K562 (cell line): ENCODE results near the gene RNF114. TPM values are rescaled to one million over a fixed set of nuclear protein-coding genes. Genes with fewer than 3 reads are reported as not detected.

Experiments used
- REST ChIP-seq, 2 experiments: fragments of 450-650 bp; formaldehyde crosslinking in 1 of 2; IDR thresholded peaks; 2 replicates each; pipeline versions ENCODE4 v1.4.0 to v1.6.1; 2014 to 2020; ENCODE audit warnings: mild to moderate bottlenecking in 2 of 2, borderline replicate concordance in 1 of 2, low read depth in 1 of 2
- RNF219 ChIP-seq: fragments of 250-450 bp; sonication (Bioruptor Pico); IDR thresholded peaks from 2 replicates; pipeline ENCODE4 v1.5.0; 2022; ENCODE audit warnings: mild to moderate bottlenecking
- ZBTB2 ChIP-seq: fragments of 450-650 bp; IDR thresholded peaks from 2 replicates; pipeline ENCODE4 v1.6.1; 2016; ENCODE audit warnings: antibody characterized with exemption
- ZNF232 ChIP-seq: sonication (generic); formaldehyde crosslinking; IDR thresholded peaks from 2 replicates; pipeline ENCODE4 v1.8.0; 2022; ENCODE audit warnings: mild to moderate bottlenecking, missing genetic modification reagents
- ZNF445 ChIP-seq: fragments of 250-450 bp; sonication (Bioruptor Pico); IDR thresholded peaks from 2 replicates; pipeline ENCODE4 v1.4.0; 2020; ENCODE audit warnings: low read depth, mild to moderate bottlenecking, moderate library complexity
- polyA plus RNA-seq, 8 experiments: library from polyadenylated mRNA; depleted of rRNA in 4 of 8; stranded (reverse) in 5 of 8; unstranded in 3 of 8; fragments of >200 nt; fragmentation: Nextera tagmentation in 2 of 8; fragmentation: Illumina TruSeq in 1 of 8; extraction: Ambion mirVana in 2 of 8; extraction: Trizol in 1 of 8; gene quantifications; 2 replicates each; pipeline versions ENCODE4 v1.2.1 to v1.2.3, GENCODE V29; 2011 to 2014; ENCODE audit warnings: inconsistent platforms in 1 of 8, missing spikeins in 1 of 8
- total RNA-seq, 7 experiments: library from RNA; depleted of rRNA in 6 of 7; stranded (reverse); fragments of >200 nt in 6 of 7; fragmentation: Illumina TruSeq in 2 of 7; extraction: Trizol in 2 of 7; gene quantifications; 2 replicates each; pipeline versions ENCODE4 v1.2.1 to v1.2.3, GENCODE V29; 2011 to 2021; ENCODE audit warnings: low replicate concordance in 1 of 7

The RNF114 gene
- total and polyA plus RNA-seq, 9 of the 15 experiments (the other 6 are each of a cell fraction or from before 2014, with no cell fraction given) = 38.6 to 111 (median 62.6) TPM

GRCh38 chr20:49888212-49889000 lies 47.8 kb upstream of the RNF114 start (continued):
- TF ChIP-seq ZBTB2 = no peak
- TF ChIP-seq REST (IDR thresholded peaks at IDR 0.05; ENCODE audit: borderline replicate concordance) = peak; percentile 74
- no peak for TF ChIP-seq REST (CRISPR knock-in tag; IDR thresholded peaks at IDR 0.05; ENCODE audit: low read depth)
- no peak for TF ChIP-seq RNF219 (CRISPR knock-in tag)
- TF ChIP-seq ZNF232 (CRISPR knock-in tag) = 0 out of 2 replicates have a peak, but pooled peaks have one; percentile 84
- no peak for TF ChIP-seq ZNF445 (CRISPR knock-in tag)
